A172 (cell line): ENCODE results near the gene MS4A6E. TPM values are rescaled to one million over a fixed set of nuclear protein-coding genes. Genes with fewer than 3 reads are reported as not detected.
"Not testable (repeated sequence)": the region's sequence is repeated elsewhere in the genome, so short reads cannot be mapped to it uniquely, and the experiment has no call there.

ENCODE experiments used
- DNase-seq: peaks from one replicate; pipeline ENCODE4 v3.0.0-alpha.2; 2015; ENCODE audit warnings: low spot score
- total RNA-seq: library from RNA; depleted of rRNA; stranded (reverse); fragments of >200 nt; shearing (Covaris generic); gene quantifications from 2 replicates; pipeline ENCODE4 v1.2.3, GENCODE V29; 2014

Gene MS4A6E
- total RNA-seq, 1 experiment from 2014 or later: not detected

GRCh38 chr11:60336767-60337391 lies 9.8 kb downstream of the MS4A6E start:
- no peak for DNase-seq

GRCh38 chr11:60338053-60338452 lies 11.0 kb downstream of the MS4A6E start:
- no peak for DNase-seq

- DNase-seq: no peak
These were observed 12.3 kb downstream of the MS4A6E start for GRCh38 chr11:60339356-60339755.

- DNase-seq: peak; percentile 4
These were observed 16.1 kb downstream of the MS4A6E start for GRCh38 chr11:60343094-60343704.

- no peak for DNase-seq
These were observed 17.1 kb downstream of the MS4A6E start for GRCh38 chr11:60344146-60344545.

GRCh38 chr11:60345489-60345888 lies 18.4 kb downstream of the MS4A6E start:
- peak; percentile 7 for DNase-seq

- DNase-seq: no peak
These were observed 20.2 kb downstream of the MS4A6E start for GRCh38 chr11:60347084-60347797.

GRCh38 chr11:60348116-60348515 lies 21.1 kb downstream of the MS4A6E start:
- no peak for DNase-seq

GRCh38 chr11:60349990-60350389 lies 22.9 kb downstream of the MS4A6E start:
- DNase-seq: no peak

- no peak for DNase-seq
These were observed 30.7 kb downstream of the MS4A6E start for GRCh38 chr11:60357771-60358170.

GRCh38 chr11:60360621-60361020 lies 33.6 kb downstream of the MS4A6E start:
- no peak for DNase-seq

- no peak for DNase-seq
These were observed 35.2 kb downstream of the MS4A6E start for GRCh38 chr11:60362241-60362640.

- peak; percentile 34 for DNase-seq
These were observed 36.8 kb downstream of the MS4A6E start for GRCh38 chr11:60363542-60364470.

- DNase-seq: not testable (repeated sequence)
These were observed 39.3 kb downstream of the MS4A6E start for GRCh38 chr11:60366262-60366904.

- no peak for DNase-seq
These were observed 40.0 kb downstream of the MS4A6E start for GRCh38 chr11:60367009-60367408.

- DNase-seq: no peak
These were observed 40.8 kb downstream of the MS4A6E start for GRCh38 chr11:60367896-60368295.

- DNase-seq: no peak
These were observed 43.3 kb downstream of the MS4A6E start for GRCh38 chr11:60370252-60370810.

GRCh38 chr11:60370811-60371298 lies 43.8 kb downstream of the MS4A6E start:
- no peak for DNase-seq

GRCh38 chr11:60371386-60371785 lies 44.3 kb downstream of the MS4A6E start:
- DNase-seq: no peak

GRCh38 chr11:60371854-60372253 lies 44.8 kb downstream of the MS4A6E start:
- no peak for DNase-seq

- no peak for DNase-seq
These were observed 45.7 kb downstream of the MS4A6E start for GRCh38 chr11:60372767-60373166.
